Smooth muscle cell (in vitro differentiated cells): ENCODE data around the gene SETX. TPM values are rescaled to one million over a fixed set of nuclear protein-coding genes. Genes with fewer than 3 reads are reported as not detected.

Source experiments
- DNase-seq: peaks from one replicate; lab custom pipeline; 2025; ENCODE audit not compliant: unreplicated experiment; lab: John Stamatoyannopoulos, UW
- H2AFZ ChIP-seq: fragments of 200-600 bp; sonication (generic); 2 replicates; pipeline ENCODE4 v1.6.0; 2016; ENCODE audit warnings: antibody characterized with exemption, low read depth, mild to moderate bottlenecking
- H3F3A ChIP-seq: fragments of 200-600 bp; sonication (generic); 2 replicates; pipeline ENCODE4 v1.6.0; 2017; ENCODE audit warnings: antibody characterized with exemption, low read depth
- H3K27ac ChIP-seq: fragments of 200-600 bp; sonication (generic); 2 replicates; pipeline ENCODE4 v1.5.1; 2016; ENCODE audit warnings: low read depth, mild to moderate bottlenecking
- H3K27me3 ChIP-seq: fragments of 200-600 bp; sonication (generic); 2 replicates; pipeline ENCODE4 v1.6.1; 2016; ENCODE audit warnings: low read depth, mild to moderate bottlenecking
- H3K36me3 ChIP-seq: fragments of 200-600 bp; sonication (generic); 2 replicates; pipeline ENCODE4 v1.5.1; 2016; ENCODE audit warnings: low read depth
- H3K4me1 ChIP-seq: fragments of 200-600 bp; sonication (generic); 2 replicates; pipeline ENCODE4 v1.5.1; 2016; ENCODE audit warnings: low read depth
- H3K4me2 ChIP-seq: fragments of 200-600 bp; sonication (generic); 2 replicates; pipeline ENCODE4 v1.6.0; 2016; ENCODE audit warnings: mild to moderate bottlenecking
- H3K4me3 ChIP-seq: fragments of 200-600 bp; sonication (generic); 2 replicates; pipeline ENCODE4 v1.5.1; 2016; ENCODE audit warnings: mild to moderate bottlenecking
- H3K79me2 ChIP-seq: fragments of 200-600 bp; sonication (generic); 2 replicates; pipeline ENCODE4 v1.6.0; 2016; ENCODE audit warnings: low read depth, mild to moderate bottlenecking
- H3K9ac ChIP-seq: fragments of 200-600 bp; sonication (generic); 2 replicates; pipeline ENCODE4 v1.6.0; 2016; ENCODE audit warnings: low read depth
- H3K9me3 ChIP-seq: fragments of 200-600 bp; sonication (generic); replicated peaks from 2 replicates; pipeline ENCODE4 v1.5.1; 2016; ENCODE audit warnings: low read depth
- H4K20me1 ChIP-seq: fragments of 200-600 bp; sonication (generic); 2 replicates; pipeline ENCODE4 v1.6.0; 2016; ENCODE audit warnings: low read depth
- CTCF ChIP-seq: fragments of 200-600 bp; sonication (generic); IDR thresholded peaks from 2 replicates; pipeline ENCODE4 v1.5.1; 2017; ENCODE audit warnings: borderline replicate concordance, mild to moderate bottlenecking, antibody characterized with exemption; ENCODE audit not compliant: insufficient read depth, poor library complexity, severe bottlenecking
- WGBS: methylation state at CpG from one replicate; pipeline ENCODE4 v1.1.7; 2016; ENCODE audit warnings: low lambda C conversion rate; 5-methylcytosine and 5-hydroxymethylcytosine counted together
- polyA plus RNA-seq: library from polyadenylated mRNA; unstranded; fragments of >200 nt; fragmentation: Nextera tagmentation; extraction: Ambion mirVana; gene quantifications from 2 replicates; pipeline ENCODE4 v1.2.1, GENCODE V29; 2016
- total RNA-seq: library from RNA; depleted of rRNA; stranded (reverse); fragments of >200 nt; gene quantifications from 2 replicates; pipeline ENCODE4 v1.2.3, GENCODE V29; 2014

The SETX gene
- total and polyA plus RNA-seq, 2 experiments from 2014 or later: 11.4 to 50.9 TPM

DNA sequence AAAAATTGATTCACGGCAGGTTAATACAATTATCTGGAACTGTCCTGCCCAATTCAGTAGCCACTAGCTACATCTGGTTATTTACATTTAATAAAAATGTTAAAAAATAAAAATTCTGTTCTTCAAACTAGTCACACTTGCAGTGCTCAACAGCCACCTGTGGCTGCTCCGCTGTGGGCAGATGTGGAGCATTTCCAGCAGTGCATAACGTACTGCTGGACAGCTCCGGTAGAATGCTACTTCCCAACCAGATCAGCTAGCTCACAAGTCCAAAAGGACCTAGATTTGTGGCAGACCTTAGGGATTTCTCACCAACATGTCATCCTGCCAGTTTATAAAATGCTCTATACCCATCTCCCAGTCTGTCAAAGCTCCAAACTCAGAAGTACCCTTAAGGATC is 42.8 kb downstream of the SETX start:
- H2AFZ ChIP-seq: no peak overlapping the region
- H3K4me3 ChIP-seq: no peak overlapping the region
- no peak for TF ChIP-seq CTCF
- H3K27ac ChIP-seq: no peak overlapping the region
- H3K79me2 ChIP-seq: peaks cover 35% of the 10 kb centered on the region
- H3K27me3 ChIP-seq: no peaks in the 10 kb centered on the region
- no peaks in the 10 kb centered on the region for H3K9me3 ChIP-seq
- H4K20me1 ChIP-seq: peaks cover 91% of the 10 kb centered on the region
- no peak overlapping the region for H3K9ac ChIP-seq
- no peaks in the 10 kb centered on the region for H3K4me1 ChIP-seq
- DNase-seq: no peak
- peaks cover 31% of the 10 kb centered on the region for H3K36me3 ChIP-seq
- H3K4me2 ChIP-seq: no peak overlapping the region
- 95% methylated on average over 4 of the region's 4 CpGs for WGBS
- no peaks in the 10 kb centered on the region for H3F3A ChIP-seq

GRCh38 chr9:132309056-132309455 is 45.7 kb downstream of the SETX start:
- H3K79me2 ChIP-seq: peaks cover 28% of the 10 kb centered on the region
- TF ChIP-seq CTCF: no peak
- no peak overlapping the region for H3K9ac ChIP-seq
- no peaks in the 10 kb centered on the region for H3K4me1 ChIP-seq
- H3K9me3 ChIP-seq: no peaks in the 10 kb centered on the region
- no peak overlapping the region for H3K4me2 ChIP-seq
- peaks cover 31% of the 10 kb centered on the region for H3K36me3 ChIP-seq
- H2AFZ ChIP-seq: no peak overlapping the region
- no peaks in the 10 kb centered on the region for H3F3A ChIP-seq
- H4K20me1 ChIP-seq: peaks cover 92% of the 10 kb centered on the region
- H3K27ac ChIP-seq: no peak overlapping the region
- 98% methylated on average over 5 of the region's 5 CpGs for WGBS
- no peak overlapping the region for H3K4me3 ChIP-seq
- DNase-seq: no peak
- no peaks in the 10 kb centered on the region for H3K27me3 ChIP-seq

- Histone ChIP-seq H3K79me2 (peaks cover 27% of the 10 kb centered on the region), H3F3A (no peaks in the 10 kb centered on the region), H3K9me3 (no peaks in the 10 kb centered on the region), H3K27me3 (no peaks in the 10 kb centered on the region), H3K9ac (no peak overlapping the region), H3K36me3 (peaks cover 36% of the 10 kb centered on the region), H3K4me3 (no peak overlapping the region), H3K4me1 (no peaks in the 10 kb centered on the region), H4K20me1 (peaks cover 78% of the 10 kb centered on the region), H2AFZ (no peak overlapping the region), H3K27ac (no peak overlapping the region), H3K4me2 (no peak overlapping the region)
- DNase-seq: no peak
- no peak for TF ChIP-seq CTCF
- 98% methylated on average over 6 of the region's 6 CpGs for WGBS
Measured at GRCh38 chr9:132301521-132301920, 53.3 kb downstream of the SETX start.

GRCh38 chr9:132299221-132299620 is 55.6 kb downstream of the SETX start:
- H4K20me1 ChIP-seq: peaks cover 74% of the 10 kb centered on the region
- peaks cover 21% of the 10 kb centered on the region for H3K79me2 ChIP-seq
- DNase-seq: no peak
- H3K9me3 ChIP-seq: no peaks in the 10 kb centered on the region
- H3K9ac ChIP-seq: no peak overlapping the region
- H3K27me3 ChIP-seq: no peaks in the 10 kb centered on the region
- H3K4me2 ChIP-seq: no peak overlapping the region
- no peak for TF ChIP-seq CTCF
- no peaks in the 10 kb centered on the region for H3K4me1 ChIP-seq
- H2AFZ ChIP-seq: no peak overlapping the region
- no peak overlapping the region for H3K4me3 ChIP-seq
- H3K27ac ChIP-seq: no peak overlapping the region
- H3F3A ChIP-seq: no peaks in the 10 kb centered on the region
- peaks cover 55% of the 10 kb centered on the region for H3K36me3 ChIP-seq
